ENCODE results near the gene TNIP2.

- no peak for TF ChIP-seq CTCF (IDR thresholded peaks at IDR 0.05; ENCODE audit: insufficient read depth, low read length)
- TF ChIP-seq POLR2AphosphoS5 (IDR thresholded peaks at IDR 0.05; ENCODE audit: low read depth), result no peak
Observed at GRCh38 chr4:2725380-2725779, 30.8 kb downstream of the TNIP2 start.
